ENCODE data around the gene MYD88.

Gene MYD88

DNA sequence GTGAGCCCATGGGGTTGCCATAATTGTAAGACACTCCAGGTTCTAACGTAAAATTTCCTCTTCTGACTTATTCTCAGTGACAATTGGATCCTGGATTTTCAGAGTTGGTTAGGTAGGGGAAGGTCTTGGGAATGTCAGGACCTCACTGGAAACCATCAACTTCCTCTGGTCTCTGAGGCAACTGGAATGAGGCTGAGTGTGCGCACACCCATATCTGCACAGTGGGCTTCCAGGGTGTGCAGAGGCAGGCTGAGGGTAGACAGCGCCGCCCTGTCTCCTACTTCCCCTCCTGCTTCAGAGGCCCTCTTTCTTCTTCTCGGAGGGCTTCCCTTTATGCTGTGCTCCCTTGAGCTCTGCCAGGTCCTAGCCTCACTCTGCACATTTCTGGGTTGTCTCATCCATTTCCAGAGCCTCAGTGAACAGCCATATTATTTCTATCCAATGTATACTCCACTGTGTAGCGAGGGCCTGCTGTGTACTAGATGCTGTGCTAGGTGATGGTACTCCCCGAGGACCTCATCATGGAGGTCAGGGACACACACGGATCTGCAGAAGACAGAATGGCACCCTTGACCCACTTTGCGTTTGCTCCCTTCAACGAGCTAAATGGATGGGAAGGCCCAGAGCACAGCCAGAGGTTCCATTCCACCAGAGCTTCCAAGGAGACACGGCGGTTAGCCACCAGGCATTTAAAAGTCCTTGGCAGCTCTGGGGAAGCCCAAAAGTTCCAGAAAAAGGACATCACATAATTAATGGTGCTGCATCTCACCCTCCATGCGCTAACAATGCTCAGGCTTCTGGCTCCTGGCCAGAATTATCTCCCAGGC, 19.8 kb upstream of the MYD88 start:
- no peak for DNase-seq (ENCODE audit: extremely low read depth, insufficient read length)
- Histone ChIP-seq H3K27me3 (replicated peaks; ENCODE audit: control insufficient read depth, insufficient read depth, low read length) (no peaks in the 10 kb centered on the region), H3K36me3 (ENCODE audit: control insufficient read depth, insufficient read depth, low read length) (peaks cover 21% of the 10 kb centered on the region), H3K4me3 (replicated peaks; ENCODE audit: low read depth, low read length) (no peak overlapping the region)
- TF ChIP-seq, protein P1, sequence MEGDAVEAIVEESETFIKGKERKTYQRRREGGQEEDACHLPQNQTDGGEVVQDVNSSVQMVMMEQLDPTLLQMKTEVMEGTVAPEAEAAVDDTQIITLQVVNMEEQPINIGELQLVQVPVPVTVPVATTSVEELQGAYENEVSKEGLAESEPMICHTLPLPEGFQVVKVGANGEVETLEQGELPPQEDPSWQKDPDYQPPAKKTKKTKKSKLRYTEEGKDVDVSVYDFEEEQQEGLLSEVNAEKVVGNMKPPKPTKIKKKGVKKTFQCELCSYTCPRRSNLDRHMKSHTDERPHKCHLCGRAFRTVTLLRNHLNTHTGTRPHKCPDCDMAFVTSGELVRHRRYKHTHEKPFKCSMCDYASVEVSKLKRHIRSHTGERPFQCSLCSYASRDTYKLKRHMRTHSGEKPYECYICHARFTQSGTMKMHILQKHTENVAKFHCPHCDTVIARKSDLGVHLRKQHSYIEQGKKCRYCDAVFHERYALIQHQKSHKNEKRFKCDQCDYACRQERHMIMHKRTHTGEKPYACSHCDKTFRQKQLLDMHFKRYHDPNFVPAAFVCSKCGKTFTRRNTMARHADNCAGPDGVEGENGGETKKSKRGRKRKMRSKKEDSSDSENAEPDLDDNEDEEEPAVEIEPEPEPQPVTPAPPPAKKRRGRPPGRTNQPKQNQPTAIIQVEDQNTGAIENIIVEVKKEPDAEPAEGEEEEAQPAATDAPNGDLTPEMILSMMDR (IDR thresholded peaks at IDR 0.05; ENCODE audit: insufficient read depth, low read length, poor library complexity, severe bottlenecking): no peak

DNA sequence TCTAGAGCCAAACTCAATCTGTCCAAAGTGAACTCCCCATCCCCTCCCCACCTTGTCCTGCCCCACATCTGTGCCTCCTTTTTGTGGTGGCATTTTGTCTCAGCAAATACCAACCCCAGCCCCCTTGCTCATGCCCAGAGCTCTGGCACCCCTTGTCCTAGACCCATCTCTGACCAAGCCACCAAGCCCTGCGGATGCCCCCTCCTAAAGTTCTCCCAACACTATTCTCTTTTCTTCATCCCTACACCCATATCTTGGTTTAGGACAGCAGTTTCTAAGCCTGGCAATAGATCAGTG, 19.3 kb upstream of the MYD88 start:
- TF ChIP-seq, protein P1 (IDR thresholded peaks at IDR 0.05; ENCODE audit: insufficient read depth, low read length, poor library complexity, severe bottlenecking): no peak
- DNase-seq (ENCODE audit: extremely low read depth, insufficient read length): no peak
- Histone ChIP-seq H3K27me3 (replicated peaks; ENCODE audit: control insufficient read depth, insufficient read depth, low read length) (no peaks in the 10 kb centered on the region), H3K4me3 (replicated peaks; ENCODE audit: low read depth, low read length) (no peak overlapping the region), H3K36me3 (ENCODE audit: control insufficient read depth, insufficient read depth, low read length) (peaks cover 21% of the 10 kb centered on the region)

- TF ChIP-seq, protein P1 (IDR thresholded peaks at IDR 0.05; ENCODE audit: insufficient read depth, low read length, poor library complexity, severe bottlenecking): no peak
- H3K4me3 ChIP-seq (replicated peaks; ENCODE audit: low read depth, low read length): no peak overlapping the region
- H3K27me3 ChIP-seq (replicated peaks; ENCODE audit: control insufficient read depth, insufficient read depth, low read length): no peaks in the 10 kb centered on the region
- no peak for DNase-seq (ENCODE audit: extremely low read depth, insufficient read length)
- peaks cover 21% of the 10 kb centered on the region for H3K36me3 ChIP-seq (ENCODE audit: control insufficient read depth, insufficient read depth, low read length)
Observed at GRCh38 chr3:38119821-38120692, 18.4 kb upstream of the MYD88 start.

DNA sequence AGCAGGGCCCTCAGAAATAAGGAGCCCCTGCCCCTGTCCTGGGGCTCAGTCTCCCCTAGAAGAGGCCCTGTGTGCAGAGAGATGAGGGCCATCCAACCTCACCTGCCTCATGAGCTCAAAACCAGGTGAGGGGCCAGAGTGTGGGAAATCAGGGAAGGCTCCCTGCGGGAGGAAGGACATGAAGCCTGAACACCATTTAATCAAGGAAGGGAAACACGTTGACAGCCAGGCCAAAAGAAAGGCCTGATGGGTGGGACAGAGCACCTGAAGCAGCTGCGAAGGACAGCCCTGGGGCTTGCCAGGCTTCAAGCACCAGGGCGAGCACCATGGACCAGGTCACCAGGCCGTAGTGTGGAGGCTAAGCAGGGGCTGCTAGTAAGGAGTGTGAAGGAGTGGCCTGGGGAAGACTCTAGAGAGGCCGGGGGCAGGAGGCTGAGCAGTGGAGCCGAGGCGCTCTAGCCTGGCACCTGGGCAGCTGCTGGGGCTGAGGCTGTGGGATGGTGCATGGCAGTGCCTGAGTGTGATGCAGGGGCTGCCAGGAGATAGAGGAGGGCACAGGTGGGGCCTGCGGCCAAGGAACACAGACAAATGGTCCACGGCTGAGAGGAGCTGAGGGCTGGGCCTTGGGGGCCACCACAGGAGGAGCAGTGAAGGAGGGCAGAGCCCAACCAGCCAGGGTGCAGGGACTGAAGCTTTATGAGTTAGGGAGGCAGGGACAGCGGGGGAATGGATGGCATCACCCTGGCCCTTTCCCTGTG, 17.6 kb upstream of the MYD88 start:
- TF ChIP-seq, protein P1 (IDR thresholded peaks at IDR 0.05; ENCODE audit: insufficient read depth, low read length, poor library complexity, severe bottlenecking): no peak
- no peak for DNase-seq (ENCODE audit: extremely low read depth, insufficient read length)
- Histone ChIP-seq H3K36me3 (ENCODE audit: control insufficient read depth, insufficient read depth, low read length) (peaks cover 28% of the 10 kb centered on the region), H3K27me3 (replicated peaks; ENCODE audit: control insufficient read depth, insufficient read depth, low read length) (no peaks in the 10 kb centered on the region), H3K4me3 (replicated peaks; ENCODE audit: low read depth, low read length) (no peak overlapping the region)

GRCh38 chr3:38121451-38121831, 17.0 kb upstream of the MYD88 start:
- H3K36me3 ChIP-seq (ENCODE audit: control insufficient read depth, insufficient read depth, low read length): peaks cover 33% of the 10 kb centered on the region
- DNase-seq (ENCODE audit: extremely low read depth, insufficient read length): no peak
- H3K27me3 ChIP-seq (replicated peaks; ENCODE audit: control insufficient read depth, insufficient read depth, low read length): no peaks in the 10 kb centered on the region
- TF ChIP-seq, protein P1 (IDR thresholded peaks at IDR 0.05; ENCODE audit: insufficient read depth, low read length, poor library complexity, severe bottlenecking): no peak
- H3K4me3 ChIP-seq (replicated peaks; ENCODE audit: low read depth, low read length): no peak overlapping the region

Data from GM06990 (cell line).